Gastroesophageal sphincter (tissue), 4 donors: ENCODE measurements around the gene CCDC91. TPM values are rescaled to one million over a fixed set of nuclear protein-coding genes. Genes with fewer than 3 reads are reported as not detected.

Source experiments
- ATAC-seq: fragments of 150-250 bp; one replicate; pipeline ENCODE4 v1.9.1; 2016; ENCODE audit warnings: mild to moderate bottlenecking, moderate library complexity
- H3K27ac ChIP-seq, 4 donors: fragments of 200-600 bp; sonication (generic) in 3 of 4; 1 replicate in 3 of 4; 2 replicates in 1 of 4; pipeline ENCODE4 v1.5.1; 2016 to 2019
- H3K27me3 ChIP-seq: fragments of 200-600 bp; sonication (generic); one replicate; pipeline ENCODE4 v1.5.1; 2019
- H3K36me3 ChIP-seq, 2 donors: fragments of 200-600 bp; sonication (generic); one replicate each; pipeline ENCODE4 v1.5.1; 2019; ENCODE audit warnings: control low read depth in 1 of 2
- H3K4me1 ChIP-seq, 3 donors: fragments of 200-600 bp; sonication (generic); 1 replicate in 2 of 3; 2 replicates in 1 of 3; pipeline ENCODE4 v1.5.1; 2016 to 2019; ENCODE audit warnings: control low read depth in 2 of 3
- H3K4me3 ChIP-seq, 2 donors: fragments of 200-600 bp; sonication (generic); one replicate each; pipeline ENCODE4 v1.5.1; 2019; ENCODE audit warnings: mild to moderate bottlenecking in 1 of 2, moderate library complexity in 1 of 2
- H3K9me3 ChIP-seq, 3 donors: fragments of 200-600 bp; sonication (generic); one replicate each; pipeline ENCODE4 v1.5.1; 2017 to 2019; ENCODE audit warnings: control low read depth in 2 of 3
- EP300 ChIP-seq: sonication (generic); formaldehyde crosslinking; IDR thresholded peaks from one replicate; pipeline ENCODE4 v1.6.1; 2017; ENCODE audit warnings: antibody characterized with exemption, mild to moderate bottlenecking
- POLR2A ChIP-seq, 2 donors: fragments of 450-650 bp; IDR thresholded peaks; one replicate each; pipeline ENCODE4 v1.6.1; 2017; ENCODE audit warnings: antibody characterized with exemption in 2 of 2, mild to moderate bottlenecking in 2 of 2, moderate library complexity in 1 of 2
- POLR2AphosphoS5 ChIP-seq: sonication (generic); formaldehyde crosslinking; IDR thresholded peaks from one replicate; pipeline ENCODE4 v1.6.1; 2017; ENCODE audit warnings: antibody characterized with exemption
- WGBS, 2 donors: methylation state at CpG; one replicate each; pipeline ENCODE4 v1.1.5; 2018; ENCODE audit warnings: low coverage in 1 of 2; 5-methylcytosine and 5-hydroxymethylcytosine counted together
- total RNA-seq, 4 donors: library from RNA; depleted of rRNA; stranded (reverse); fragments of >200 nt; gene quantifications; one replicate each; pipeline ENCODE4 v1.1.0, GENCODE V29; 2016
- TF ChIP-seq, protein P1 (sequence below), 4 experiments: fragments of 200-600 bp in 2 of 4; fragments of 450-650 bp in 2 of 4; sonication (generic) in 1 of 4; IDR thresholded peaks; one replicate each; pipeline ENCODE4 v1.5.1; 2017 to 2019; ENCODE audit warnings: antibody characterized with exemption in 4 of 4, mild to moderate bottlenecking in 2 of 4, moderate library complexity in 2 of 4

CCDC91 gene
- total RNA-seq, 4 donors from 2014 or later: 53.1 to 93.4 (median 64.0) TPM

GRCh38 chr12:28156362-28156761 is 33.9 kb upstream of the CCDC91 start:
- no peak for ATAC-seq
- no peaks in the 10 kb centered on the region for H3K36me3 ChIP-seq
- H3K4me1 ChIP-seq: no peaks in the 10 kb centered on the region
- H3K27ac ChIP-seq: no peak overlapping the region
- no peaks in the 10 kb centered on the region for H3K9me3 ChIP-seq
- 58 to 59% methylated on average over 1 of the region's 1 CpG for WGBS, 2 donors
- no peak overlapping the region for H3K4me3 ChIP-seq
- no peaks in the 10 kb centered on the region for H3K27me3 ChIP-seq
- TF ChIP-seq, protein P1, sequence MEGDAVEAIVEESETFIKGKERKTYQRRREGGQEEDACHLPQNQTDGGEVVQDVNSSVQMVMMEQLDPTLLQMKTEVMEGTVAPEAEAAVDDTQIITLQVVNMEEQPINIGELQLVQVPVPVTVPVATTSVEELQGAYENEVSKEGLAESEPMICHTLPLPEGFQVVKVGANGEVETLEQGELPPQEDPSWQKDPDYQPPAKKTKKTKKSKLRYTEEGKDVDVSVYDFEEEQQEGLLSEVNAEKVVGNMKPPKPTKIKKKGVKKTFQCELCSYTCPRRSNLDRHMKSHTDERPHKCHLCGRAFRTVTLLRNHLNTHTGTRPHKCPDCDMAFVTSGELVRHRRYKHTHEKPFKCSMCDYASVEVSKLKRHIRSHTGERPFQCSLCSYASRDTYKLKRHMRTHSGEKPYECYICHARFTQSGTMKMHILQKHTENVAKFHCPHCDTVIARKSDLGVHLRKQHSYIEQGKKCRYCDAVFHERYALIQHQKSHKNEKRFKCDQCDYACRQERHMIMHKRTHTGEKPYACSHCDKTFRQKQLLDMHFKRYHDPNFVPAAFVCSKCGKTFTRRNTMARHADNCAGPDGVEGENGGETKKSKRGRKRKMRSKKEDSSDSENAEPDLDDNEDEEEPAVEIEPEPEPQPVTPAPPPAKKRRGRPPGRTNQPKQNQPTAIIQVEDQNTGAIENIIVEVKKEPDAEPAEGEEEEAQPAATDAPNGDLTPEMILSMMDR (IDR thresholded peaks at IDR 0.05): no peak
- TF ChIP-seq POLR2A (IDR thresholded peaks at IDR 0.05) (no peak), POLR2AphosphoS5 (no peak), EP300 (no peak)

DNA sequence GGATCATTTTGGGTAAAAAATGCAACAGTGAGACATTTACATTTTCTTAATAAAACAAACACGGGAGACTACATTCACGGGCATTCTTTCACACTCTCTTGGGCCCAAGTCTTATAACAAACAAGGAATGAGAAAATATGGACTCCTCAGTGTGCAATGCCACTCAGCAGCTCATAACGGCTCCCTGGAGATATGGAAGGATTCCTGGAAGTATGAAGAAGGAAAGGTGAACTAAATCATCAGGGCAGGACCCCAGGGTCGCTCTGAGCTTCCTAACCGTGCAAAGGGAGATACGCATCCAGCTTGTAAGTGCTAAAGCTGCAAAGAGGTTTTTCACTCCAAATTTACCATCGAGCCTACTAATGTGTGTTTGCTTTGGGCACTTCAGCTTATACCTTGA is 33.5 kb upstream of the CCDC91 start:
- Histone ChIP-seq H3K4me3 (no peak overlapping the region), H3K27me3 (no peaks in the 10 kb centered on the region), H3K27ac (no peak overlapping the region), H3K9me3 (no peaks in the 10 kb centered on the region), H3K36me3 (no peaks in the 10 kb centered on the region), H3K4me1 (no peaks in the 10 kb centered on the region)
- WGBS, 2 donors: 83 to 88% methylated on average over 7 of the region's 7 CpGs
- ATAC-seq: no peak
- TF ChIP-seq, protein P1 (IDR thresholded peaks at IDR 0.05): no peak
- TF ChIP-seq POLR2AphosphoS5 (no peak), EP300 (no peak), POLR2A (IDR thresholded peaks at IDR 0.05) (no peak)

DNA sequence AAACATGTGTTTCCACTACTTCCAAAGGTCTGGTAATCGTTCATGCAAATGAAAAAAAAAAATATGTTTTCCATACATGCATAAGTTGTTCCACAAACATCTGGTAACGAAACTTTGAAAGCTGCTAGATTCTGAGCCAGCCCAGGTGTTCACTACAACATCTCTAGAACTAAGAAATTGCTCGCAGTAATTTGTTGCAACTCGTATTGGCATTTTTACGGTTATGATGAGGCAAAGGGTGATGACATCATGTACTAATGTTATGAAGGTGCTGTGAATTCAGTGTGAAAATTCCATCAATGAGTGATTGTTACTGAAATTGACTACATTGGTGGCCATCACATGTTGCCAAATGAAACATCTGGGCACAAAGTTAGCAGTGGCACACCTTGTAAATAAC is 31.9 kb upstream of the CCDC91 start:
- Histone ChIP-seq H3K27me3 (no peaks in the 10 kb centered on the region), H3K27ac (no peak overlapping the region), H3K4me1 (no peaks in the 10 kb centered on the region), H3K36me3 (no peaks in the 10 kb centered on the region), H3K9me3 (no peaks in the 10 kb centered on the region), H3K4me3 (no peak overlapping the region)
- no peak for ATAC-seq
- 78 to 87% methylated on average over 3 to 5 of the region's 5 CpGs for WGBS, 2 donors
- no peak for TF ChIP-seq EP300
- TF ChIP-seq, protein P1 (IDR thresholded peaks at IDR 0.05): no peak

DNA sequence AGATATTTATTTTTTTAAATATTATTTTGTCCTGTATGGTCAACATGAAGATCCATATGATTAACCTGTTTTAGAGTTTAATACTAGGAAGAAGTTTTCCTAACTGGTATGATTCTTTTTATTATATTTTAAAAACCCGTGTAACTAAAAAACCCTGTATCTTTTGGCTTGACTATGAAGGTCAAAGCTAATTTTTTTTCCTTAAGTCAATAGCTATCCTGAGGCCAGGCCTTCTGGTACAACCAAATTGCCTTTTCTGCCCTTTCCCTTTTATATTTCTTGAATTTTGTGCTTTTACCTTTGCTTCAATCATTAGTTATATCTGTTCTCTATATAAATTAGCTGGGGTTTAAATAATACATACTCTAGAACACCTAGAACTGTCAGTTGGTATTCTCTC is 30.6 kb upstream of the CCDC91 start:
- TF ChIP-seq, protein P1 (IDR thresholded peaks at IDR 0.05): no peak
- no peak for TF ChIP-seq POLR2AphosphoS5
- no peak for TF ChIP-seq POLR2A (IDR thresholded peaks at IDR 0.05)
- no peak for TF ChIP-seq EP300
- H3K36me3 ChIP-seq: no peaks in the 10 kb centered on the region
- H3K27ac ChIP-seq: no peak overlapping the region
- no peaks in the 10 kb centered on the region for H3K4me1 ChIP-seq
- H3K27me3 ChIP-seq: no peaks in the 10 kb centered on the region
- no peak for ATAC-seq
- H3K9me3 ChIP-seq: no peaks in the 10 kb centered on the region
- no peak overlapping the region for H3K4me3 ChIP-seq
- WGBS, 2 donors: 76 to 92% methylated on average over 1 of the region's 1 CpG

DNA sequence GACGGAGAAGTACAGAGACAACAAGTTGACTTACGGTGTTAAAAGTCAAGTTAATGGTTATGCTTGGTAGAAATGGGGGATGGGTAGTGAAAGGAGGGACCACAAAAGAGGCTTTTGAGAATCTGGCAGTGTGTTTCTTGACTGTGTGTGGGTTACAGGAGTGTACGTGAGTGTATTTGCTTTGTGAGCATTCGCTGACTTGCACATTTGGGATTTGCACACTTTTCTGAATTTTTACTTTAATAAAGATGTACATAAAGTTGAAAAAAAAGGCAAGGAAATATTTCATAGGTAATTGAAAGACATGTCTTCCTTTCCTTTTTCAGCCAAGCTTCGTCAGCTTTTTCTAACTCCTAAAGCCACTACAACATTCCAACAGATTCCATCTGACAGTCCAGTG is 28.6 kb upstream of the CCDC91 start:
- H3K4me1 ChIP-seq: no peaks in the 10 kb centered on the region
- no peak overlapping the region for H3K4me3 ChIP-seq
- H3K36me3 ChIP-seq: no peaks in the 10 kb centered on the region
- H3K9me3 ChIP-seq: no peaks in the 10 kb centered on the region
- no peaks in the 10 kb centered on the region for H3K27me3 ChIP-seq
- no peak overlapping the region for H3K27ac ChIP-seq
- no peak for ATAC-seq
- TF ChIP-seq, protein P1 (IDR thresholded peaks at IDR 0.05): no peak
- TF ChIP-seq POLR2A (IDR thresholded peaks at IDR 0.05): no peak
- TF ChIP-seq EP300: no peak
- TF ChIP-seq POLR2AphosphoS5: no peak
- WGBS, 2 donors: 91 to 100% methylated on average over 5 of the region's 5 CpGs
